ENCODE results near the gene SELENOV.

GRCh38 chr19:39492788-39493187 lies 22.2 kb upstream of the SELENOV start:
- TF ChIP-seq, protein P1, sequence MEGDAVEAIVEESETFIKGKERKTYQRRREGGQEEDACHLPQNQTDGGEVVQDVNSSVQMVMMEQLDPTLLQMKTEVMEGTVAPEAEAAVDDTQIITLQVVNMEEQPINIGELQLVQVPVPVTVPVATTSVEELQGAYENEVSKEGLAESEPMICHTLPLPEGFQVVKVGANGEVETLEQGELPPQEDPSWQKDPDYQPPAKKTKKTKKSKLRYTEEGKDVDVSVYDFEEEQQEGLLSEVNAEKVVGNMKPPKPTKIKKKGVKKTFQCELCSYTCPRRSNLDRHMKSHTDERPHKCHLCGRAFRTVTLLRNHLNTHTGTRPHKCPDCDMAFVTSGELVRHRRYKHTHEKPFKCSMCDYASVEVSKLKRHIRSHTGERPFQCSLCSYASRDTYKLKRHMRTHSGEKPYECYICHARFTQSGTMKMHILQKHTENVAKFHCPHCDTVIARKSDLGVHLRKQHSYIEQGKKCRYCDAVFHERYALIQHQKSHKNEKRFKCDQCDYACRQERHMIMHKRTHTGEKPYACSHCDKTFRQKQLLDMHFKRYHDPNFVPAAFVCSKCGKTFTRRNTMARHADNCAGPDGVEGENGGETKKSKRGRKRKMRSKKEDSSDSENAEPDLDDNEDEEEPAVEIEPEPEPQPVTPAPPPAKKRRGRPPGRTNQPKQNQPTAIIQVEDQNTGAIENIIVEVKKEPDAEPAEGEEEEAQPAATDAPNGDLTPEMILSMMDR (IDR thresholded peaks at IDR 0.05): no peak
- TF ChIP-seq EP300 (IDR thresholded peaks at IDR 0.05) (no peak), POLR2A (IDR thresholded peaks at IDR 0.05) (no peak), POLR2AphosphoS5 (IDR thresholded peaks at IDR 0.05) (no peak)
